Gastroesophageal sphincter (tissue), 4 donors: ENCODE measurements around the gene U2AF2. TPM values are rescaled to one million over a fixed set of nuclear protein-coding genes. Genes with fewer than 3 reads are reported as not detected.

Experiments
- ATAC-seq: fragments of 150-250 bp; one replicate; pipeline ENCODE4 v1.9.1; 2016; ENCODE audit warnings: mild to moderate bottlenecking, moderate library complexity
- H3K27ac ChIP-seq, 4 donors: fragments of 200-600 bp; sonication (generic) in 3 of 4; 1 replicate in 3 of 4; 2 replicates in 1 of 4; pipeline ENCODE4 v1.5.1; 2016 to 2019
- H3K27me3 ChIP-seq: fragments of 200-600 bp; sonication (generic); one replicate; pipeline ENCODE4 v1.5.1; 2019
- H3K36me3 ChIP-seq, 2 donors: fragments of 200-600 bp; sonication (generic); one replicate each; pipeline ENCODE4 v1.5.1; 2019; ENCODE audit warnings: control low read depth in 1 of 2
- H3K4me1 ChIP-seq, 3 donors: fragments of 200-600 bp; sonication (generic); 1 replicate in 2 of 3; 2 replicates in 1 of 3; pipeline ENCODE4 v1.5.1; 2016 to 2019; ENCODE audit warnings: control low read depth in 2 of 3
- H3K4me3 ChIP-seq, 2 donors: fragments of 200-600 bp; sonication (generic); one replicate each; pipeline ENCODE4 v1.5.1; 2019; ENCODE audit warnings: mild to moderate bottlenecking in 1 of 2, moderate library complexity in 1 of 2
- H3K9me3 ChIP-seq, 3 donors: fragments of 200-600 bp; sonication (generic); one replicate each; pipeline ENCODE4 v1.5.1; 2017 to 2019; ENCODE audit warnings: control low read depth in 2 of 3
- EP300 ChIP-seq: sonication (generic); formaldehyde crosslinking; IDR thresholded peaks from one replicate; pipeline ENCODE4 v1.6.1; 2017; ENCODE audit warnings: antibody characterized with exemption, mild to moderate bottlenecking
- POLR2A ChIP-seq, 2 donors: fragments of 450-650 bp; IDR thresholded peaks; one replicate each; pipeline ENCODE4 v1.6.1; 2017; ENCODE audit warnings: antibody characterized with exemption in 2 of 2, mild to moderate bottlenecking in 2 of 2, moderate library complexity in 1 of 2
- POLR2AphosphoS5 ChIP-seq: sonication (generic); formaldehyde crosslinking; IDR thresholded peaks from one replicate; pipeline ENCODE4 v1.6.1; 2017; ENCODE audit warnings: antibody characterized with exemption
- WGBS, 2 donors: methylation state at CpG; one replicate each; pipeline ENCODE4 v1.1.5; 2018; ENCODE audit warnings: low coverage in 1 of 2; 5-methylcytosine and 5-hydroxymethylcytosine counted together
- small RNA-seq, 4 donors: library from RNA; depleted of rRNA; stranded (forward); fragments of <200 nt; gene quantifications; one replicate each; pipeline ENCODE3, GENCODE V24; 2016
- total RNA-seq, 4 donors: library from RNA; depleted of rRNA; stranded (reverse); fragments of >200 nt; gene quantifications; one replicate each; pipeline ENCODE4 v1.1.0, GENCODE V29; 2016
- TF ChIP-seq, protein P1 (sequence below), 4 experiments: fragments of 200-600 bp in 2 of 4; fragments of 450-650 bp in 2 of 4; sonication (generic) in 1 of 4; IDR thresholded peaks; one replicate each; pipeline ENCODE4 v1.5.1; 2017 to 2019; ENCODE audit warnings: antibody characterized with exemption in 4 of 4, mild to moderate bottlenecking in 2 of 4, moderate library complexity in 2 of 4

Gene U2AF2
- total RNA-seq, 4 donors from 2014 or later, result 68.9 to 97.9 (median 91.4) TPM

DNA sequence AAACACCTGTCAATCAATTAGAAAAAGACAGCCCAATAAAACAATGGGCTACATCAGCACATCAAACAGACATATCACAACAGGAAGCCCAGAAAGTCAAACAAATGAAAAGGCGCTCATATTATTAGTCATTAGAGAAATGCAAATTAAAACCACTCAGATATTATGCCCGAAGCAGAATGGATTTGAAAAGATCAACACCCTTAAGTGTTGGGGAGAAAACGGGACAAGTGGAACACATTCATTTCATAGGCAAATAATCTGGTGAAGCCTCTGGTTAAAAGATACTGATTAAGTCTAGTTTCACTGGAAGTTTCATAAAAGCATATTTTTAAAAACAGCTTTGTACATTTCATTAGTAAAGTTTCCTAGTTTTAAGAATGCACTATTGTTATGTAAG is 66.0 kb downstream of the U2AF2 start:
- no peaks in the 10 kb centered on the region for H3K4me1 ChIP-seq
- H3K36me3 ChIP-seq, result no peaks in the 10 kb centered on the region
- ATAC-seq, result no peak
- H3K27ac ChIP-seq, result no peak overlapping the region
- peaks cover 59% of the 10 kb centered on the region for H3K27me3 ChIP-seq
- H3K4me3 ChIP-seq, result no peak overlapping the region
- TF ChIP-seq POLR2A (IDR thresholded peaks at IDR 0.05) (no peak), EP300 (no peak), POLR2AphosphoS5 (no peak)
- TF ChIP-seq, protein P1, sequence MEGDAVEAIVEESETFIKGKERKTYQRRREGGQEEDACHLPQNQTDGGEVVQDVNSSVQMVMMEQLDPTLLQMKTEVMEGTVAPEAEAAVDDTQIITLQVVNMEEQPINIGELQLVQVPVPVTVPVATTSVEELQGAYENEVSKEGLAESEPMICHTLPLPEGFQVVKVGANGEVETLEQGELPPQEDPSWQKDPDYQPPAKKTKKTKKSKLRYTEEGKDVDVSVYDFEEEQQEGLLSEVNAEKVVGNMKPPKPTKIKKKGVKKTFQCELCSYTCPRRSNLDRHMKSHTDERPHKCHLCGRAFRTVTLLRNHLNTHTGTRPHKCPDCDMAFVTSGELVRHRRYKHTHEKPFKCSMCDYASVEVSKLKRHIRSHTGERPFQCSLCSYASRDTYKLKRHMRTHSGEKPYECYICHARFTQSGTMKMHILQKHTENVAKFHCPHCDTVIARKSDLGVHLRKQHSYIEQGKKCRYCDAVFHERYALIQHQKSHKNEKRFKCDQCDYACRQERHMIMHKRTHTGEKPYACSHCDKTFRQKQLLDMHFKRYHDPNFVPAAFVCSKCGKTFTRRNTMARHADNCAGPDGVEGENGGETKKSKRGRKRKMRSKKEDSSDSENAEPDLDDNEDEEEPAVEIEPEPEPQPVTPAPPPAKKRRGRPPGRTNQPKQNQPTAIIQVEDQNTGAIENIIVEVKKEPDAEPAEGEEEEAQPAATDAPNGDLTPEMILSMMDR (IDR thresholded peaks at IDR 0.05), result no peak
- WGBS, 2 donors, result 80 to 93% methylated on average over 3 of the region's 3 CpGs
- peaks cover 0 to 18% (median 0%) of the 10 kb centered on the region in 3 donors for H3K9me3 ChIP-seq

DNA sequence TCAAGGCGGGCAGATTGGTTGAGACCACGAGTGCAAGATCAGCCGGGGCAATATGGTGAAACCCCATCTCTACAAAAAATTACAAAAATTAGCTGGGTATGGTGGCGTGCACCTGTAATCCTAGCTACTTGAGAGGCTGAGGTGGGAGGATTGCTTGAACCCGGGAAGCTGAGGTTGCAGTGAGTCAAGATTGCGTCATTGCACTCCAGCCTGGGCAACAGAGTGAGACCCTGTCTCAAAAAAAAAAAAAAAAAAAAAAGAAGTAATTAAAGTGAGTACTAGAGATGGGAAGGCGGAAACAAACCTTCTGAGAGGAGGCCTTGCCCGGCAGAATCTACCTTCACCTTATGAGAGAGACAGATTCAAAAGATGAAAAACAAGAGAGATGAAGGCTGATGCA is 68.7 kb downstream of the U2AF2 start:
- Histone ChIP-seq H3K9me3 (peaks cover 0 to 18% (median 0%) of the 10 kb centered on the region in 3 donors), H3K27me3 (peaks cover 43% of the 10 kb centered on the region), H3K27ac (no peak overlapping the region), H3K36me3 (no peaks in the 10 kb centered on the region), H3K4me3 (no peak overlapping the region), H3K4me1 (no peaks in the 10 kb centered on the region)
- ATAC-seq, result no peak
- 81 to 91% methylated on average over 5 to 8 of the region's 8 CpGs for WGBS, 2 donors
- no peak for TF ChIP-seq POLR2AphosphoS5
- TF ChIP-seq, protein P1 (IDR thresholded peaks at IDR 0.05), result no peak

Small RNA genes within 50 kb of the gene (small RNA-seq; reads per million reads assigned to genes)
- gene AC010525.2, result 0 reads per million in 4 donors

Other genes with a start within 250 kb of the U2AF2 start
- 10 to 100 TPM; 12.6 to 17.7 (median 15.4) TPM for gene UBE2S, start 247.2 kb upstream of the U2AF2 start, total RNA-seq
- not detected for gene SHISA7, start 211.7 kb upstream of the U2AF2 start, total RNA-seq
- gene ISOC2, start 193.4 kb upstream of the U2AF2 start, total RNA-seq, result 10 to 100 TPM; 39.0 to 78.5 (median 63.8) TPM
- gene C19orf85, start 190.3 kb upstream of the U2AF2 start, total RNA-seq, result not detected
- 10 to 100 TPM in 1 of 4 donors, 1 to 10 TPM in 3; 2.4 to 13.0 (median 4.9) TPM for gene ZNF628, start 178.4 kb upstream of the U2AF2 start, total RNA-seq
- gene NAT14, start 169.8 kb upstream of the U2AF2 start, total RNA-seq, result 10 to 100 TPM in 1 of 4 donors, 1 to 10 TPM in 3; 7.4 to 14.0 (median 7.9) TPM
- 10 to 100 TPM in 3 of 4 donors, 1 to 10 TPM in 1; 6.3 to 39.2 (median 23.5) TPM for gene SSC5D, start 166.6 kb upstream of the U2AF2 start, total RNA-seq
- not detected for gene SBK2, start 117.9 kb upstream of the U2AF2 start, total RNA-seq
- under 1 TPM in 2 of 4 donors, not detected in 2; 0.40 TPM for gene SBK3, start 109.5 kb upstream of the U2AF2 start, total RNA-seq
- 1 to 10 TPM; 2.8 to 6.9 (median 3.9) TPM for gene ZNF579, start 74.2 kb upstream of the U2AF2 start, total RNA-seq
- gene FIZ1, start 55.5 kb upstream of the U2AF2 start, total RNA-seq, result 10 to 100 TPM in 2 of 4 donors, 1 to 10 TPM in 2; 4.7 to 11.2 (median 9.9) TPM
- 10 to 100 TPM; 20.3 to 33.5 (median 26.4) TPM for gene ZNF524, start 54.7 kb upstream of the U2AF2 start, total RNA-seq
- 10 to 100 TPM in 1 of 4 donors, 1 to 10 TPM in 3; 4.6 to 12.0 (median 6.4) TPM for gene ZNF865, start 49.4 kb upstream of the U2AF2 start, total RNA-seq
- gene ZNF784, start 30.5 kb upstream of the U2AF2 start, total RNA-seq, result 1 to 10 TPM in 3 of 4 donors, under 1 TPM in 1; 0.54 to 8.1 (median 4.8) TPM
- gene ZNF580, start 14.0 kb upstream of the U2AF2 start, total RNA-seq, result 10 to 100 TPM; 28.9 to 44.1 (median 35.2) TPM
- 10 to 100 TPM in 3 of 4 donors, 1 to 10 TPM in 1; 8.4 to 17.5 (median 11.4) TPM for gene ZNF581, start 11.4 kb upstream of the U2AF2 start, total RNA-seq
- gene CCDC106, start 6.8 kb upstream of the U2AF2 start, total RNA-seq, result 10 to 100 TPM; 11.4 to 28.5 (median 15.5) TPM
- gene EPN1, start 20.2 kb downstream of the U2AF2 start, total RNA-seq, result 100 to 1,000 TPM in 1 of 4 donors, 10 to 100 TPM in 3; 44.8 to 165 (median 70.2) TPM
- gene NLRP9, start 83.4 kb downstream of the U2AF2 start, total RNA-seq, result not detected
- not detected for gene RFPL4A, start 104.1 kb downstream of the U2AF2 start, total RNA-seq
- not detected for gene RFPL4AL1, start 114.1 kb downstream of the U2AF2 start, total RNA-seq
- not detected for gene NLRP11, start 177.0 kb downstream of the U2AF2 start, total RNA-seq
- gene NLRP4, start 181.5 kb downstream of the U2AF2 start, total RNA-seq, result not detected